Measurements from ENCODE around the gene ARHGEF26.

ARHGEF26 gene

GRCh38 chr3:154168998-154169795, 48.0 kb downstream of the ARHGEF26 start:
- DNase-seq, result no peak

GRCh38 chr3:154169796-154170110, 48.6 kb downstream of the ARHGEF26 start:
- DNase-seq, result no peak

GRCh38 chr3:154170300-154170699, 49.1 kb downstream of the ARHGEF26 start:
- DNase-seq, result no peak

- DNase-seq, result no peak
These were observed 53.9 kb downstream of the ARHGEF26 start for GRCh38 chr3:154175041-154175440.

- DNase-seq, result no peak
These were observed 54.8 kb downstream of the ARHGEF26 start for GRCh38 chr3:154176036-154176435.

- no peak for DNase-seq
These were observed 56.2 kb downstream of the ARHGEF26 start for GRCh38 chr3:154177406-154177805.

- DNase-seq, result no peak
These were observed 57.0 kb downstream of the ARHGEF26 start for GRCh38 chr3:154178172-154178571.

- DNase-seq, result no peak
These were observed 59.9 kb downstream of the ARHGEF26 start for GRCh38 chr3:154180836-154181691.

GRCh38 chr3:154182322-154182922, 61.2 kb downstream of the ARHGEF26 start:
- no peak for DNase-seq

GRCh38 chr3:154182975-154183374, 61.8 kb downstream of the ARHGEF26 start:
- DNase-seq, result no peak

- no peak for DNase-seq
These were observed 63.4 kb downstream of the ARHGEF26 start for GRCh38 chr3:154184582-154184981.

- no peak for DNase-seq
These were observed 67.2 kb downstream of the ARHGEF26 start for GRCh38 chr3:154188437-154188836.

- DNase-seq, result no peak
These were observed 67.7 kb downstream of the ARHGEF26 start for GRCh38 chr3:154188846-154189245.

- DNase-seq, result no peak
These were observed 70.3 kb downstream of the ARHGEF26 start for GRCh38 chr3:154191520-154191919.

- no peak for DNase-seq
These were observed 71.0 kb downstream of the ARHGEF26 start for GRCh38 chr3:154192225-154192624.

GRCh38 chr3:154193000-154193615, 71.9 kb downstream of the ARHGEF26 start:
- DNase-seq, result no peak

GRCh38 chr3:154194877-154195276, 73.7 kb downstream of the ARHGEF26 start:
- no peak for DNase-seq

- DNase-seq, result no peak
These were observed 74.6 kb downstream of the ARHGEF26 start for GRCh38 chr3:154195620-154196356.

GRCh38 chr3:154197751-154198150, 76.6 kb downstream of the ARHGEF26 start:
- DNase-seq, result no peak

- DNase-seq, result no peak
These were observed 88.3 kb downstream of the ARHGEF26 start for GRCh38 chr3:154209499-154209898.

- DNase-seq, result no peak
These were observed 89.8 kb downstream of the ARHGEF26 start for GRCh38 chr3:154210986-154211385.

- no peak for DNase-seq
These were observed 93.1 kb downstream of the ARHGEF26 start for GRCh38 chr3:154214306-154214705.

- DNase-seq, result no peak
These were observed 96.5 kb downstream of the ARHGEF26 start for GRCh38 chr3:154217671-154218070.

All from CD4-positive, alpha-beta T cell treated with Interleukin-17A for 1 hour (primary cell).